HepG2 (cell line): ENCODE data around the gene PVRIG. TPM values are rescaled to one million over a fixed set of nuclear protein-coding genes. Genes with fewer than 3 reads are reported as not detected.
"Not testable (repeated sequence)": the region's sequence is repeated elsewhere in the genome, so short reads cannot be mapped to it uniquely, and the experiment has no call there.

Experiments used
- ATAC-seq: fragments of 200-7000 bp; cut with Tn5 transposase; 3 replicates; pipeline ENCODE4 v1.9.1; 2020; ENCODE audit warnings: mild to moderate bottlenecking, moderate library complexity
- BruUV-seq: library from RNA; stranded (reverse); fragments of 400-500 nt; replicated peaks from 2 replicates; lab custom pipeline; 2021; lab: Mats Ljungman, UMichigan
- CTCF ChIA-PET: fragments of 300-600 bp; formaldehyde crosslinking; extraction: SDS; loops from one replicate; lab custom pipeline; 2021; ENCODE audit warnings: low total read pairs, inconsistent platforms, low intra/inter-chr PET ratio; lab: Yijun Ruan, JAX
- POLR2A ChIA-PET: fragments of 350-600 bp; sonication (Branson Sonifier 250); formaldehyde crosslinking; loops from one replicate; lab custom pipeline; 2020; ENCODE audit warnings: antibody characterized with exemption, inconsistent platforms; lab: Yijun Ruan, JAX
- DNase-seq: peaks from one replicate; pipeline ENCODE4 v3.0.0-alpha.2; 2015; ENCODE audit warnings: low spot score
- FAIRE-seq: peaks from 3 replicates; lab custom pipeline; 2011; peaks lifted over from hg19 to GRCh38; lab: Jason Lieb, UNC
- H2AFZ ChIP-seq: one replicate; pipeline ENCODE4 v1.6.1; 2011; ENCODE audit warnings: low read length, inconsistent platforms
- H3K27ac ChIP-seq: fragments of 300-600 bp; 3 replicates; pipeline ENCODE4 v1.8.0; 2011; ENCODE audit warnings: mixed run types, mild to moderate bottlenecking, mixed read lengths, low read length, inconsistent platforms; ENCODE audit not compliant: insufficient read depth; ENCODE audit errors: extremely low read length
- H3K27me3 ChIP-seq, 2 experiments: fragments of 200-600 bp in 1 of 2; 2 replicates in 1 of 2; 3 replicates in 1 of 2; pipeline versions ENCODE4 v1.6.0 to v1.8.0; 2011; ENCODE audit warnings: low read length in 2 of 2, mild to moderate bottlenecking in 2 of 2, moderate library complexity in 2 of 2, inconsistent platforms in 1 of 2; ENCODE audit not compliant: insufficient read depth in 2 of 2, control insufficient read depth in 1 of 2
- H3K36me3 ChIP-seq, 2 experiments: fragments of 200-600 bp in 1 of 2; replicated peaks in 1 of 2; 2 replicates in 1 of 2; 3 replicates in 1 of 2; pipeline versions ENCODE4 v1.5.1 to v1.8.0; 2011; ENCODE audit warnings: low read length in 2 of 2, inconsistent platforms in 1 of 2; ENCODE audit not compliant: insufficient read depth in 2 of 2, control insufficient read depth in 1 of 2
- H3K4me1 ChIP-seq: 2 replicates; pipeline ENCODE4 v1.5.1; 2012; ENCODE audit warnings: low read length, inconsistent platforms; ENCODE audit not compliant: insufficient read depth
- H3K4me2 ChIP-seq: 2 replicates; pipeline ENCODE4 v1.6.0; 2011; ENCODE audit warnings: low read depth, low read length, inconsistent platforms
- H3K4me3 ChIP-seq, 3 experiments: fragments of 200-600 bp in 1 of 3; sonication (generic), shearing (Covaris generic) in 1 of 3; replicated peaks in 1 of 3; 2 replicates each; pipeline ENCODE4 v1.5.1; 2011 to 2016; ENCODE audit warnings: low read length in 3 of 3, inconsistent platforms in 2 of 3, low read depth in 2 of 3, mild to moderate bottlenecking in 2 of 3, control low read depth in 1 of 3, mixed read lengths in 1 of 3; ENCODE audit not compliant: insufficient read depth in 1 of 3
- H3K79me2 ChIP-seq: one replicate; pipeline ENCODE4 v1.6.1; 2011; ENCODE audit warnings: low read length, inconsistent platforms; ENCODE audit not compliant: insufficient read depth
- H3K9ac ChIP-seq: 2 replicates; pipeline ENCODE4 v1.6.0; 2011; ENCODE audit warnings: mild to moderate bottlenecking, low read depth, low read length, inconsistent platforms; ENCODE audit not compliant: insufficient read depth
- H3K9me3 ChIP-seq: 2 replicates; pipeline ENCODE4 v1.5.1; 2012; ENCODE audit warnings: mild to moderate bottlenecking, low read length
- H4K20me1 ChIP-seq: 2 replicates; pipeline ENCODE4 v1.6.0; 2011; ENCODE audit warnings: inconsistent platforms, mild to moderate bottlenecking, low read length, moderate library complexity; ENCODE audit not compliant: insufficient read depth
- NFE2L2 ChIP-seq: fragments of 150-350 bp; IDR thresholded peaks from 2 replicates; pipeline ENCODE4 v1.6.1; 2014; ENCODE audit warnings: low read length
- ZBTB38 ChIP-seq: sonication (generic); formaldehyde crosslinking; IDR thresholded peaks from 2 replicates; pipeline ENCODE4 v1.5.1; 2020; ENCODE audit warnings: mild to moderate bottlenecking, missing genetic modification reagents
- ZNF629 ChIP-seq: sonication (generic); formaldehyde crosslinking; conservative IDR thresholded peaks from 2 replicates; pipeline ENCODE4 v1.5.0; 2020; ENCODE audit warnings: missing genetic modification reagents
- WGBS: methylation state at CpG from one replicate; pipeline ENCODE4 v1.1.6; 2017; ENCODE audit warnings: low lambda C conversion rate; 5-methylcytosine and 5-hydroxymethylcytosine counted together
- in situ Hi-C: cut with HindIII; loops from 2 replicates; pipeline ENCODE4 v1.10.0; 2017; ENCODE audit warnings: low pct_unique_long_range_greater_than_20kb; ENCODE audit not compliant: extremely low pct_ligation_motif_present
- intact Hi-C: fragments of 100-400 bp; cut with micrococcal nuclease; formaldehyde crosslinking; loops from one replicate; pipeline ENCODE4 v1.10.0; 2022; ENCODE audit not compliant: unreplicated experiment
- polyA plus RNA-seq, 8 experiments: library from polyadenylated mRNA; depleted of rRNA in 3 of 8; stranded (reverse) in 7 of 8; unstranded in 1 of 8; fragments of >200 nt; fragmentation: Illumina TruSeq in 4 of 8; extraction: Trizol in 4 of 8; gene quantifications; 2 replicates each; pipeline versions ENCODE4 v1.2.1 to v1.2.3, GENCODE V29; 2011 to 2016; ENCODE audit warnings: low read depth in 4 of 8, missing spikeins in 1 of 8, mixed read lengths in 1 of 8; ENCODE audit not compliant: insufficient read depth in 1 of 8
- total RNA-seq, 5 experiments: library from RNA; depleted of rRNA; stranded (reverse); fragments of >200 nt; fragmentation: Illumina TruSeq; extraction: Trizol; gene quantifications; 2 replicates each; pipeline ENCODE4 v1.2.3, GENCODE V29; 2016; ENCODE audit warnings: low read depth in 1 of 5

The PVRIG gene
- total and polyA plus RNA-seq, 2 of the 13 experiments (the other 11 are each of a cell fraction or from before 2014, with no cell fraction given) = not detected

DNA sequence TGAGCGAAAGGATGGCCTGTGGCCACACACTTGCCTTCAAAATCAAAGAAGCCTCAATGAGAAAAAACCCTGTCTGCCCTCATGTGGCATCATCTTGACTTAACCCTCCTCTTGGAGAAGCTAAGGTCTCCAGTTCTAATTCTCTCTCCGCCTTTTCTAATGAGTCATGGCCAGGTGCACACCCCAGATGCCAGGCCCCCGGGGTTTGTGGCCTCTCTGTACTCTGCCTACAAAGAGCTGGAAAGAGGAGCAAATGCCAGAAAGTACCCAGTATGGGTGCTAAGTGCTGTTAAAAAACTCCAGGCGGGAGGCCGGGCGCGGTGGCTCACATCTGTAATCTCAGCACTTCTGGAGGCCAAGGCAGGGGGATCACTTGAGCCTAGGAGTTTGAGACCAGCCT lies 20.2 kb downstream of the PVRIG start:
- H2AFZ ChIP-seq, in situ Hi-C loops, H3K27me3 ChIP-seq, H4K20me1 ChIP-seq, BruUV-seq, H3K27ac ChIP-seq, H3K9ac ChIP-seq, FAIRE-seq, ATAC-seq, H3K4me2 ChIP-seq, H3K9me3 ChIP-seq, H3K4me3 ChIP-seq, CTCF ChIA-PET, H3K36me3 ChIP-seq, DNase-seq: not testable (repeated sequence)
- WGBS = 90% methylated on average over 6 of the region's 7 CpGs
- peaks cover 58% of the 10 kb centered on the region for H3K4me1 ChIP-seq
- intact Hi-C loops = loop anchor here (10.0 kb wide), 1 partner anchor 105 kb away; no protein-coding TSS in a partner anchor
- H3K79me2 ChIP-seq = peaks cover 15% of the 10 kb centered on the region
- POLR2A ChIA-PET = interaction anchor here (1.0 kb wide), 1 partner anchor 10 kb away, joined by 3 read pairs; no protein-coding TSS in a partner anchor

DNA sequence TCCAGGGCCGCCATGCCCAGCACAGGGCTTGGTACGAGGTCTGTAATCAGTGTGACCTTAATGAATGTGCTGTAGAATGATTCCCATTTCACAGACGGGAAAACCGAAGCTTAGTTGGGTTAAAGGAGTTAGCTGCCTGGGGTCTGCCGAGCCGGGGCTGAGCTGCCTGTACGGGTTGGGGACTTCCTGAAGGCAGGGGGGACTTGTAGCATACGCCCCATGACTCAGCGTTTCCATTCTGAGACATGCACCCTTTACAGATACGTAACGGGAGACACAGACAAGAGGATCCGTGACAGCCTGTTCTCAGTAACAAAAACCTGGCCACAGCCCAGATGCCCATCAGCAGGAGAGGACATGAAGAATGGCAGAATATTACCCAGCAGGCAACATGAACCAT lies 23.6 kb downstream of the PVRIG start:
- POLR2A ChIA-PET, CTCF ChIA-PET, H2AFZ ChIP-seq, H3K4me2 ChIP-seq, H3K9ac ChIP-seq, DNase-seq, H3K36me3 ChIP-seq, in situ Hi-C loops, H3K27me3 ChIP-seq, H3K9me3 ChIP-seq, H3K4me3 ChIP-seq, FAIRE-seq, ATAC-seq, H4K20me1 ChIP-seq, BruUV-seq: not testable (repeated sequence)
- peak; percentile 77 for TF ChIP-seq NFE2L2
- TF ChIP-seq ZBTB38 (CRISPR knock-in tag) = peak; percentile 80
- TF ChIP-seq ZNF629 (CRISPR knock-in tag) = 0 out of 2 replicates have a peak, but pooled peaks have one; percentile 66
- Histone ChIP-seq H3K4me1 (peaks cover 88% of the 10 kb centered on the region), H3K27ac (peak overlapping the region; percentile 67), H3K79me2 (peaks cover 15% of the 10 kb centered on the region)
- WGBS = 90% methylated on average over 9 of the region's 12 CpGs
- intact Hi-C loops = loop anchor here (10.0 kb wide), 1 partner anchor 101 kb away; no protein-coding TSS in a partner anchor
